Natural killer cell (primary cell): ENCODE data around the gene EHBP1L1. TPM values are rescaled to one million over a fixed set of nuclear protein-coding genes. Genes with fewer than 3 reads are reported as not detected.

Experiments
- ATAC-seq, 3 donors: fragments of 150-1000 bp in 2 of 3; fragments of 200-7000 bp in 1 of 3; cut with Tn5 transposase; 1 replicate in 1 of 3; 2 replicates in 2 of 3; pipeline ENCODE4 v1.10.0; 2021; ENCODE audit warnings: mild to moderate bottlenecking in 2 of 3, moderate library complexity in 2 of 3
- DNase-seq, 2 donors: peaks; one replicate each; pipeline versions ENCODE4 v3.0.0 to v3.0.0-alpha.2; 2013 to 2021; ENCODE audit warnings: mixed read lengths in 1 of 2
- H3K27ac ChIP-seq: one replicate; pipeline ENCODE4 v1.5.1; 2013; ENCODE audit warnings: mild to moderate bottlenecking, low read length
- H3K27me3 ChIP-seq: one replicate; pipeline ENCODE4 v1.6.1; 2013; ENCODE audit warnings: low read length; ENCODE audit not compliant: control insufficient read depth, insufficient read depth
- H3K36me3 ChIP-seq: one replicate; pipeline ENCODE4 v1.6.1; 2013; ENCODE audit warnings: low read length; ENCODE audit not compliant: control insufficient read depth, insufficient read depth
- H3K4me1 ChIP-seq: one replicate; pipeline ENCODE4 v1.6.1; 2013; ENCODE audit warnings: low read length; ENCODE audit not compliant: control insufficient read depth, insufficient read depth
- H3K4me3 ChIP-seq: one replicate; pipeline ENCODE4 v1.5.1; 2013; ENCODE audit warnings: low read length
- H3K9me3 ChIP-seq: one replicate; pipeline ENCODE4 v1.6.1; 2013; ENCODE audit warnings: low read length; ENCODE audit not compliant: control insufficient read depth, insufficient read depth
- H3K27ac Mint-ChIP-seq, 2 donors: one replicate each; pipeline ENCODE4 v1.8.0; 2022; ENCODE audit warnings: mild to moderate bottlenecking in 2 of 2, mixed read lengths in 2 of 2, moderate library complexity in 1 of 2
- H3K27me3 Mint-ChIP-seq, 2 donors: one replicate each; pipeline ENCODE4 v1.8.0; 2022; ENCODE audit warnings: low read depth in 2 of 2, mixed read lengths in 2 of 2
- H3K36me3 Mint-ChIP-seq: one replicate; pipeline ENCODE4 v1.8.0; 2022; ENCODE audit warnings: mixed read lengths
- H3K4me1 Mint-ChIP-seq, 2 donors: one replicate each; pipeline ENCODE4 v1.8.0; 2022; ENCODE audit warnings: mixed read lengths in 2 of 2
- H3K4me3 Mint-ChIP-seq: one replicate; pipeline ENCODE4 v1.8.0; 2022; ENCODE audit warnings: mild to moderate bottlenecking, moderate library complexity, mixed read lengths
- H3K9me3 Mint-ChIP-seq, 2 donors: one replicate each; pipeline ENCODE4 v1.8.0; 2022; ENCODE audit warnings: mixed read lengths in 2 of 2
- WGBS: methylation state at CpG from one replicate; pipeline ENCODE4 v1.1.7; 2013; ENCODE audit warnings: missing lambda C conversion rate; ENCODE audit not compliant: insufficient coverage; 5-methylcytosine and 5-hydroxymethylcytosine counted together
- intact Hi-C: fragments of 100-400 bp; cut with micrococcal nuclease; formaldehyde crosslinking; loops from one replicate; pipeline ENCODE4 v1.14.2; 2022
- total RNA-seq, 4 donors: library from RNA; stranded (reverse); fragments of 120-200 nt in 1 of 4; gene quantifications; one replicate each; pipeline versions ENCODE4 v1.2.3 to v1.2.4, GENCODE V29; 2013 to 2022
- TF ChIP-seq, protein P1 (sequence below): fragments of 200-600 bp; IDR thresholded peaks from one replicate; pipeline ENCODE4 v1.8.0; 2022; ENCODE audit warnings: antibody characterized with exemption

The EHBP1L1 gene
- total RNA-seq, 3 donors from 2014 or later (not counting 1 experiment from before 2014, with no cell fraction given) = 129 to 137 (median 135) TPM

DNA sequence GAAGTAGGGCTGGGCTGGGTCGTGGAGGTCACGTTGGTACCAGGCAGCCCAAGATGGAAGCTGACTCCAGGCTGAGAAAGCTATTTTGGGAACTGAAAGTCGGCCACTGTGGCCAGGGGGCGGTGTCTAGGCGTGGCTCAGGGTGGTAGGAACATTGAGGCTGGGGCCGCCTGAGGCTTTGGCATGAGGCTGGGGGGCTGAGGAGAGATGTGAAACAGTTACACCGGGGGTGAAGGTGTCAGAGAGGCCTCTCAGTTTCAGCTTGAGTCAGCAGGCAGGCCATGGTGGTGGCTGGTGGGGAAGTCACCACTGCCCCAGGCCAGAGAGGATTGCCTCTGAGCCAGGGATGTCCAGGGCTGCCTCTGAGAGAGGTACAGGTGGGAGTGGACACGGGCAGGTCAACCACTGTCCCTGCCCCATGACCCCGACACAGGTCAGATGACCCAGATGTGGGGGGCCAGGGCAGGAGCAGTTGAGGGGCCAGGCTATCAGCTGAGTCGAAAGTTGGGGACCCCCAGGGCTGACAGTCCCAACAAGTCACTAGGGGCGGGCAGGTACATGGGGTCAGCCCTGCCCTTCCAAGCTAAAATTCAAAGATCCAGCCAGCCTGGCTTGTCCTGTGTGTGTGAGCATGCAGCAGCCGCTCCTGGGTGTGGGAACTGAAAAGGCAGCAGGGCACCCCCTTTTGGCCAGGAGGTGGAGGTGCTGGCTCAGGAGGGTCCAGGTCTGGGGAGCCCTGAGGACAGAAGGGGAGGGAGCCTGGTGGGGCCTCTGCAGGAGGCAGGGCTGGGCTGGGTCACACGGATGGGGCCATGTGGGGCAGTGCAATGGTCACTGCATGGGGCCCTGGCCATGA is 12.6 kb downstream of the EHBP1L1 start:
- Histone ChIP-seq H3K4me3 (no peak overlapping the region), H3K36me3 (peaks cover 47% of the 10 kb centered on the region), H3K27me3 (no peaks in the 10 kb centered on the region), H3K27ac (peak overlapping the region; percentile 83), H3K9me3 (no peaks in the 10 kb centered on the region), H3K4me1 (peaks cover 40% of the 10 kb centered on the region)
- intact Hi-C loops = loop anchor here (1.0 to 10.0 kb wide), 4 partner anchors 13 to 224 kb away; partner anchors contain the start of gene ZNRD2
- DNase-seq (peak; percentile 65 to 90), ATAC-seq (peak; percentile 82 to 86 (median 84))
- Mint-ChIP-seq H3K36me3 (no peaks in the 10 kb centered on the region), H3K27ac (peak overlapping the region; percentile 86 to 93), H3K27me3 (no peaks in the 10 kb centered on the region), H3K4me3 (peak overlapping the region; percentile 2), H3K9me3 (no peaks in the 10 kb centered on the region), H3K4me1 (peaks cover 17 to 36% of the 10 kb centered on the region in 2 donors)
- 11% methylated on average over 13 of the region's 13 CpGs for WGBS
- TF ChIP-seq, protein P1, sequence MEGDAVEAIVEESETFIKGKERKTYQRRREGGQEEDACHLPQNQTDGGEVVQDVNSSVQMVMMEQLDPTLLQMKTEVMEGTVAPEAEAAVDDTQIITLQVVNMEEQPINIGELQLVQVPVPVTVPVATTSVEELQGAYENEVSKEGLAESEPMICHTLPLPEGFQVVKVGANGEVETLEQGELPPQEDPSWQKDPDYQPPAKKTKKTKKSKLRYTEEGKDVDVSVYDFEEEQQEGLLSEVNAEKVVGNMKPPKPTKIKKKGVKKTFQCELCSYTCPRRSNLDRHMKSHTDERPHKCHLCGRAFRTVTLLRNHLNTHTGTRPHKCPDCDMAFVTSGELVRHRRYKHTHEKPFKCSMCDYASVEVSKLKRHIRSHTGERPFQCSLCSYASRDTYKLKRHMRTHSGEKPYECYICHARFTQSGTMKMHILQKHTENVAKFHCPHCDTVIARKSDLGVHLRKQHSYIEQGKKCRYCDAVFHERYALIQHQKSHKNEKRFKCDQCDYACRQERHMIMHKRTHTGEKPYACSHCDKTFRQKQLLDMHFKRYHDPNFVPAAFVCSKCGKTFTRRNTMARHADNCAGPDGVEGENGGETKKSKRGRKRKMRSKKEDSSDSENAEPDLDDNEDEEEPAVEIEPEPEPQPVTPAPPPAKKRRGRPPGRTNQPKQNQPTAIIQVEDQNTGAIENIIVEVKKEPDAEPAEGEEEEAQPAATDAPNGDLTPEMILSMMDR = peak; percentile 65

DNA sequence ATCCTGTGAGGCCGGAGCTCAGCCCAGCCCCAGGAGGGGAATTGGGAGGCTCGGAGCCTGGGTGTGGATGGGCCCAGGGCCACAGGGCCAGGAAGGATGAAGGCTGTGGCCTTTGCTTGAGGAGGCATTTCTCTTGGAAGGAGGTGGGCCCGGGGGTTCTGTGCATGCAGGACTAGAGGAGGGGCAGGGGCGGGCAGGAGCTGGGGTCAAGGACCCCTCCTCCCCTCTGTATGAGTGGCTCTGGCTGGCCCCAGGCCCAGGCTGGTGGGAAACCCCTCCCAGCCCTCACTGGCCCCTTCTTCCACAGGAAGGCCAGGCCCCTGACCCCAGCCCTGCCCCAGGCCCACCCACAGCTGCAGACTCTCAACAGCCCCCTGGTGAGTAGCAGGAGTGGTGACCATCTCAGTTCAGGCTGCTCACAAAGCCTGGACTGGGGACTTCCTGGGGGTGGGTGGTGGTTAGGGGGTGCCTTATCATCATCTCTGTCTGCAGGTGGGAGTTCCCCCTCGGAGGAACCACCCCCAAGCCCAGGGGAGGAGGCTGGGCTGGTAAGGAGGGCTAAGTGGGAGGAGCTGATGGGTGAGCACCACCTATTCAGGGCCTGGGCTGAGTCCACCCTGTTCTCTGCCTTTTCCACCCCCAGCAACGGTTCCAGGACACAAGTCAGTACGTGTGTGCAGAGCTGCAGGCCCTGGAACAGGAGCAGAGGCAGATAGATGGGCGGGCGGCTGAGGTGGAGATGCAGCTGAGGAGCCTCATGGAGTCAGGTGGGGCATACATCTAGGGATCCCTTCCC is 13.8 kb downstream of the EHBP1L1 start:
- Mint-ChIP-seq H3K4me1 (peaks cover 17 to 30% of the 10 kb centered on the region in 2 donors), H3K27me3 (no peaks in the 10 kb centered on the region), H3K36me3 (no peaks in the 10 kb centered on the region), H3K27ac (peak overlapping the region in 1 of 2 donors; percentile 93), H3K9me3 (no peaks in the 10 kb centered on the region), H3K4me3 (no peak overlapping the region)
- WGBS = 74% methylated on average over 9 of the region's 9 CpGs
- intact Hi-C loops = loop anchor here (10.0 kb wide), 1 partner anchor 225 kb away; no protein-coding TSS in a partner anchor
- ATAC-seq (peak; percentile 39 to 50 (median 45)), DNase-seq (peak in 1 of 2 donors; percentile 66)
- Histone ChIP-seq H3K36me3 (peaks cover 41% of the 10 kb centered on the region), H3K9me3 (no peaks in the 10 kb centered on the region), H3K4me1 (peaks cover 34% of the 10 kb centered on the region), H3K4me3 (no peak overlapping the region), H3K27ac (no peak overlapping the region), H3K27me3 (no peaks in the 10 kb centered on the region)
- TF ChIP-seq, protein P1 = no peak

DNA sequence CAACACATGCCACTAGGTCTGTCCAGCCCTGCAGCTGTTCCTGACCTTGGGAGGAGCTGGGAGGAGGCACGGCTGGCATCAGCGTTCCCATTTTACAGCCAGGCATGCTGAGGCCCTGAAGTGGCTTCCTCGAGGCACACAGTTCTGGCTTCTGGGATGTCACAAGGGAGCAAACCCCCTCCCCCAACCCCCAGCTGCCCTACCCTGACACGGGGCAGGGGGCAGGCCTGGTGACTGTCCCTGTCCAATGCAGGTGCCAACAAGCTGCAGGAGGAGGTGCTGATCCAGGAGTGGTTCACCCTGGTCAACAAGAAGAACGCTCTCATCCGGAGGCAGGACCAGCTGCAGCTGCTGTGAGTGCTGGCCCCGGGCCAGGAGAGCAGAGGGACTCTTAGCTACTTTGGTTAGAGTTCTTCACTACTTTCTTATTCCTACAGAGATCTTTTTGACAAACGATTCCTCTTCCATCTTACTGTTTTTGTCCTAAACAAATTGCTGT is 14.4 kb downstream of the EHBP1L1 start:
- Mint-ChIP-seq H3K4me3 (no peak overlapping the region), H3K4me1 (peaks cover 17 to 34% of the 10 kb centered on the region in 2 donors), H3K27ac (no peak overlapping the region), H3K36me3 (no peaks in the 10 kb centered on the region), H3K9me3 (no peaks in the 10 kb centered on the region), H3K27me3 (no peaks in the 10 kb centered on the region)
- H3K27ac ChIP-seq = no peak overlapping the region
- 87% methylated on average over 8 of the region's 8 CpGs for WGBS
- no peaks in the 10 kb centered on the region for H3K27me3 ChIP-seq
- no peaks in the 10 kb centered on the region for H3K9me3 ChIP-seq
- peaks cover 39% of the 10 kb centered on the region for H3K4me1 ChIP-seq
- intact Hi-C loops = no loop called here
- H3K4me3 ChIP-seq = no peak overlapping the region
- H3K36me3 ChIP-seq = peaks cover 41% of the 10 kb centered on the region
- ATAC-seq (no peak), DNase-seq (no peak)
- TF ChIP-seq, protein P1 = no peak
